PFSK-1 (cell line): ENCODE data around the gene UNC5C.

Experiments used
- FOXP2 ChIP-seq: optimal IDR thresholded peaks from 2 replicates; pipeline ENCODE3; 2011; ENCODE audit warnings: borderline replicate concordance, control low read depth, inconsistent platforms; ENCODE audit not compliant: insufficient read depth; ENCODE audit errors: extremely low read length, extremely low read depth
- POLR2AphosphoS5 ChIP-seq: IDR thresholded peaks from 2 replicates; pipeline ENCODE4 v1.6.1; 2012; ENCODE audit warnings: low read depth, mild to moderate bottlenecking, control low read depth, low read length, moderate library complexity
- SIN3A ChIP-seq: IDR thresholded peaks from 2 replicates; pipeline ENCODE4 v1.6.1; 2012; ENCODE audit warnings: mild to moderate bottlenecking, low read length, moderate library complexity, borderline replicate concordance; ENCODE audit not compliant: insufficient read depth
- TAF1 ChIP-seq: IDR thresholded peaks from 2 replicates; pipeline ENCODE4 v1.6.1; 2012; ENCODE audit warnings: low read length, control low read depth, borderline replicate concordance; ENCODE audit not compliant: insufficient read depth
- TF ChIP-seq, protein P1 (sequence below), 2 experiments: IDR thresholded peaks; 2 replicates each; pipeline versions ENCODE4 v1.6.1 to v1.8.0; 2011 to 2012; ENCODE audit warnings: low read depth in 2 of 2, low read length in 2 of 2, control low read depth in 1 of 2, inconsistent platforms in 1 of 2, mild to moderate bottlenecking in 1 of 2, moderate library complexity in 1 of 2; ENCODE audit not compliant: insufficient read depth in 1 of 2

UNC5C gene

DNA sequence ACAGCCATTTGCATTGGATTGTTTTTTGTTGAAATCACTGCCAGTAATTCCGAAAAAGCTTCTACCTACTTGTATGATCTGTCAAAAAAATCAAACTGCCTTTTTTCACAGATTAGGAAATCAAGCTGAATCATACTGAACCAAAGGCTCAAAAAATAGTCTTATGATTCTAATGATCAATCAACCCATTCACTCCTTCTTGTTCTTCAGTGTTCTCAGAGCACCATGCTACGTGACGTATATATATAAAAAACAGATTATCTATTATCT lies 187.1 kb downstream of the UNC5C start:
- no peak for TF ChIP-seq POLR2AphosphoS5
- TF ChIP-seq TAF1: no peak
- TF ChIP-seq SIN3A: no peak
- TF ChIP-seq FOXP2: no peak
- TF ChIP-seq, protein P1, sequence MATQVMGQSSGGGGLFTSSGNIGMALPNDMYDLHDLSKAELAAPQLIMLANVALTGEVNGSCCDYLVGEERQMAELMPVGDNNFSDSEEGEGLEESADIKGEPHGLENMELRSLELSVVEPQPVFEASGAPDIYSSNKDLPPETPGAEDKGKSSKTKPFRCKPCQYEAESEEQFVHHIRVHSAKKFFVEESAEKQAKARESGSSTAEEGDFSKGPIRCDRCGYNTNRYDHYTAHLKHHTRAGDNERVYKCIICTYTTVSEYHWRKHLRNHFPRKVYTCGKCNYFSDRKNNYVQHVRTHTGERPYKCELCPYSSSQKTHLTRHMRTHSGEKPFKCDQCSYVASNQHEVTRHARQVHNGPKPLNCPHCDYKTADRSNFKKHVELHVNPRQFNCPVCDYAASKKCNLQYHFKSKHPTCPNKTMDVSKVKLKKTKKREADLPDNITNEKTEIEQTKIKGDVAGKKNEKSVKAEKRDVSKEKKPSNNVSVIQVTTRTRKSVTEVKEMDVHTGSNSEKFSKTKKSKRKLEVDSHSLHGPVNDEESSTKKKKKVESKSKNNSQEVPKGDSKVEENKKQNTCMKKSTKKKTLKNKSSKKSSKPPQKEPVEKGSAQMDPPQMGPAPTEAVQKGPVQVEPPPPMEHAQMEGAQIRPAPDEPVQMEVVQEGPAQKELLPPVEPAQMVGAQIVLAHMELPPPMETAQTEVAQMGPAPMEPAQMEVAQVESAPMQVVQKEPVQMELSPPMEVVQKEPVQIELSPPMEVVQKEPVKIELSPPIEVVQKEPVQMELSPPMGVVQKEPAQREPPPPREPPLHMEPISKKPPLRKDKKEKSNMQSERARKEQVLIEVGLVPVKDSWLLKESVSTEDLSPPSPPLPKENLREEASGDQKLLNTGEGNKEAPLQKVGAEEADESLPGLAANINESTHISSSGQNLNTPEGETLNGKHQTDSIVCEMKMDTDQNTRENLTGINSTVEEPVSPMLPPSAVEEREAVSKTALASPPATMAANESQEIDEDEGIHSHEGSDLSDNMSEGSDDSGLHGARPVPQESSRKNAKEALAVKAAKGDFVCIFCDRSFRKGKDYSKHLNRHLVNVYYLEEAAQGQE (IDR thresholded peaks at IDR 0.05; ENCODE audit: insufficient read depth in 1 of 2, low read depth in 2 of 2, low read length in 2 of 2): no peak

DNA sequence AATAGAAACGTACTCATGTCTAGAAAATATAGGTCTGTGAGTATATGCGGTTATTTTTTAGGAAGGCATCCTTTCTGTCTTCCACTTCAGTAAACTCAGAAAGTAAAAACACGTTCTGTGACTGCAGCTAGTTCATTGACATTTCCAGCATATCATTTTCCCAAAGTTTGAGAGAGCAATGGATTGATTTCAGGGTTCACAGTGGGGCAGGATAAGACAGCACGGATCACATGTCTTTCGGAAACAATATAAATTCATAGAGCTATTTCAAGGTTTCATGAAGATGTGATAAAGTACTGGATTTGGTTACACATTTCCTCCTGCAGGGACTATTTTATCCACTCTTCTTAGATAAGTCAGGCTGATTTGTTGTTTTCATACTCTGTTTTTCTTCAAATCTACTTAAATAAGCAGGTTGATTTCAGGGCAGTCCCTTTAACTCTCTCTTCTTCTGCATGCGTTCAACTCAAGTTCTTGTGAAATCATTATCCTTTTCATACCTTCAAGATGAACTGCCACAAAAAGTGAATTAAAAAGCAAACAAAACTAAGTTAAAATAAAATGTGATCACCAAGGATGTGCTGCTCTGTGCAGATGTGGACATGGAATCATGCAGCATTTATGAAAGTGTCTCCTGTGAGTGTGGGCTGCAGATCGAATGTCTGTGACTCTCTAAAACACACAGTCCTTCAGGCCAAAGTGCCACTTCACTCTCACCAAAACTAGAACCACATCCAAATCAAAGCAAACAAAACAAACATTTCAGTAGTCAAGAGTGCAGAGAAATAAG lies 187.7 kb downstream of the UNC5C start:
- TF ChIP-seq POLR2AphosphoS5 (no peak), FOXP2 (no peak), SIN3A (no peak), TAF1 (no peak)
- TF ChIP-seq, protein P1 (IDR thresholded peaks at IDR 0.05; ENCODE audit: insufficient read depth in 1 of 2, low read depth in 2 of 2, low read length in 2 of 2): no peak

DNA sequence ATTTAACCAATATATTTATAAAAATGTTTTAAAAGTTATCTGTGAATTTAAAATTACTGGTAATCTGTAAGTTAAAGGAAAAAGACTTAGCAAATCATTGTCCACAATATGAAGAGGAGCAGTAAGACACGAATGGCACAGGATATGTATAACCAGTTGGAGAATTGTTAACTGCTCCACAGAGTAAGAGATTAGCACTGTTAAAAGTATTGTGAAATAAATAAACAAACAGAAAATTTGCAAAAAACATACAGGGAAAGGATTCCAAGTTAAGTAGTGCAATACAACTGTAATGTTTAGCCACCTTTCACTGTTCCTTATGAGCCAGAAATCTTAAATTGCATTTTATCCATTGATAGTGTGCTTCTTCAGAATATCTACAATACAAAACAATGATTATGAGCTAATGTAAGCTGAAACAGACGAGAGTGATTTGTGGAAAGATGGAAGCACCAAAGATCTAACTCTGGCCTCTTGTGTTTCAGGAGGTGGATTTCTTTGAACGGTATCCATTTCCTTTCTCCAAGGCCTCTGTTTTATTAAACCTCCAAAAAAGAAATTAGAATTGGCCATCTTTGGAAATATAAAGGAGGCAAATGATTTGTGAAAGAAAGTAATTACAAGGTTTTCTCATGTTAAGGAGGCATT lies 188.4 kb downstream of the UNC5C start:
- no peak for TF ChIP-seq POLR2AphosphoS5
- no peak for TF ChIP-seq FOXP2
- no peak for TF ChIP-seq TAF1
- TF ChIP-seq SIN3A: no peak
- TF ChIP-seq, protein P1 (IDR thresholded peaks at IDR 0.05; ENCODE audit: insufficient read depth in 1 of 2, low read depth in 2 of 2, low read length in 2 of 2): no peak

DNA sequence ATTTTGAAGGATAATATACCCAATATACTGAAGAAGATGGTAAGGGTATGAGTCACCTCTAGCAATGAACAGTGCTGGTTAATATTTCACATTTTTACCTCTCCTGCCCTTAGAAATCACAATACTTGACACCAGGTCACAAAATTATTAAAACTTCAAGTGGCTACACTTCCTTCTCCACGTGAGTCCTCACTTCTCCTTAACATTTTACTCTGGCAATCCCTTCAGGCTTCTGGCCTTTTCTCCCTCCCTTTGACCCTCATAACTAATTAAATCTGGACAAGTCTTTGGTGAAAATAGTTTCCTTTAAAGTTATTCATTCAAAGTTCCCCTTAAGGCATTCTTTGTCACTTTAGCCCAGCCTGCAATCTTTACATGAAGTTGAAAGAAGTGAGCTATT lies 190.4 kb downstream of the UNC5C start:
- TF ChIP-seq TAF1 (no peak), FOXP2 (no peak), POLR2AphosphoS5 (no peak), SIN3A (no peak)
- TF ChIP-seq, protein P1 (IDR thresholded peaks at IDR 0.05; ENCODE audit: insufficient read depth in 1 of 2, low read depth in 2 of 2, low read length in 2 of 2): no peak
